GM18907 (cell line): ENCODE data around the gene EPS15.
"Not testable (repeated sequence)": the region's sequence is repeated elsewhere in the genome, so short reads cannot be mapped to it uniquely, and the experiment has no call there.

Source experiments
- ATAC-seq: cut with Tn5 transposase; IDR thresholded peaks from one replicate; pipeline ENCODE4 v1.9.1; 2021; ENCODE audit warnings: mild to moderate bottlenecking, moderate library complexity; ENCODE audit not compliant: unreplicated experiment

The EPS15 gene

GRCh38 chr1:51392241-51392640, 126.8 kb downstream of the EPS15 start:
- no peak for ATAC-seq

GRCh38 chr1:51390641-51391040, 128.4 kb downstream of the EPS15 start:
- not testable (repeated sequence) for ATAC-seq

GRCh38 chr1:51387288-51387687, 131.8 kb downstream of the EPS15 start:
- ATAC-seq = not testable (repeated sequence)

GRCh38 chr1:51386259-51386658, 132.8 kb downstream of the EPS15 start:
- ATAC-seq = not testable (repeated sequence)

- no peak for ATAC-seq
These were observed 133.3 kb downstream of the EPS15 start for GRCh38 chr1:51385776-51386175.

- no peak for ATAC-seq
These were observed 137.1 kb downstream of the EPS15 start for GRCh38 chr1:51381964-51382363.

- no peak for ATAC-seq
These were observed 138.1 kb downstream of the EPS15 start for GRCh38 chr1:51380936-51381335.

- ATAC-seq = no peak
These were observed 140.2 kb downstream of the EPS15 start for GRCh38 chr1:51378871-51379270.

GRCh38 chr1:51373898-51374297, 145.2 kb downstream of the EPS15 start:
- no peak for ATAC-seq

- ATAC-seq = no peak
These were observed 146.5 kb downstream of the EPS15 start for GRCh38 chr1:51372561-51372960.

GRCh38 chr1:51369171-51369570, 149.9 kb downstream of the EPS15 start:
- no peak for ATAC-seq

- no peak for ATAC-seq
These were observed 153.3 kb downstream of the EPS15 start for GRCh38 chr1:51365774-51366173.

GRCh38 chr1:51359879-51360278, 159.2 kb downstream of the EPS15 start:
- ATAC-seq = no peak

- no peak for ATAC-seq
These were observed 163.7 kb downstream of the EPS15 start for GRCh38 chr1:51355382-51355781.

- no peak for ATAC-seq
These were observed 164.7 kb downstream of the EPS15 start for GRCh38 chr1:51354416-51354815.

GRCh38 chr1:51351907-51352306, 167.2 kb downstream of the EPS15 start:
- ATAC-seq = no peak

GRCh38 chr1:51349862-51350261, 169.2 kb downstream of the EPS15 start:
- ATAC-seq = no peak

GRCh38 chr1:51348147-51348527, 170.9 kb downstream of the EPS15 start:
- no peak for ATAC-seq

GRCh38 chr1:51347398-51348146, 171.5 kb downstream of the EPS15 start:
- ATAC-seq = no peak

GRCh38 chr1:51346086-51346942, 172.8 kb downstream of the EPS15 start:
- ATAC-seq = no peak

GRCh38 chr1:51345300-51345687, 173.8 kb downstream of the EPS15 start:
- ATAC-seq = no peak
